ENCODE results near the gene GOLGB1.
"Not testable (repeated sequence)": the region's sequence is repeated elsewhere in the genome, so short reads cannot be mapped to it uniquely, and the experiment has no call there.

GOLGB1 gene, protein sequence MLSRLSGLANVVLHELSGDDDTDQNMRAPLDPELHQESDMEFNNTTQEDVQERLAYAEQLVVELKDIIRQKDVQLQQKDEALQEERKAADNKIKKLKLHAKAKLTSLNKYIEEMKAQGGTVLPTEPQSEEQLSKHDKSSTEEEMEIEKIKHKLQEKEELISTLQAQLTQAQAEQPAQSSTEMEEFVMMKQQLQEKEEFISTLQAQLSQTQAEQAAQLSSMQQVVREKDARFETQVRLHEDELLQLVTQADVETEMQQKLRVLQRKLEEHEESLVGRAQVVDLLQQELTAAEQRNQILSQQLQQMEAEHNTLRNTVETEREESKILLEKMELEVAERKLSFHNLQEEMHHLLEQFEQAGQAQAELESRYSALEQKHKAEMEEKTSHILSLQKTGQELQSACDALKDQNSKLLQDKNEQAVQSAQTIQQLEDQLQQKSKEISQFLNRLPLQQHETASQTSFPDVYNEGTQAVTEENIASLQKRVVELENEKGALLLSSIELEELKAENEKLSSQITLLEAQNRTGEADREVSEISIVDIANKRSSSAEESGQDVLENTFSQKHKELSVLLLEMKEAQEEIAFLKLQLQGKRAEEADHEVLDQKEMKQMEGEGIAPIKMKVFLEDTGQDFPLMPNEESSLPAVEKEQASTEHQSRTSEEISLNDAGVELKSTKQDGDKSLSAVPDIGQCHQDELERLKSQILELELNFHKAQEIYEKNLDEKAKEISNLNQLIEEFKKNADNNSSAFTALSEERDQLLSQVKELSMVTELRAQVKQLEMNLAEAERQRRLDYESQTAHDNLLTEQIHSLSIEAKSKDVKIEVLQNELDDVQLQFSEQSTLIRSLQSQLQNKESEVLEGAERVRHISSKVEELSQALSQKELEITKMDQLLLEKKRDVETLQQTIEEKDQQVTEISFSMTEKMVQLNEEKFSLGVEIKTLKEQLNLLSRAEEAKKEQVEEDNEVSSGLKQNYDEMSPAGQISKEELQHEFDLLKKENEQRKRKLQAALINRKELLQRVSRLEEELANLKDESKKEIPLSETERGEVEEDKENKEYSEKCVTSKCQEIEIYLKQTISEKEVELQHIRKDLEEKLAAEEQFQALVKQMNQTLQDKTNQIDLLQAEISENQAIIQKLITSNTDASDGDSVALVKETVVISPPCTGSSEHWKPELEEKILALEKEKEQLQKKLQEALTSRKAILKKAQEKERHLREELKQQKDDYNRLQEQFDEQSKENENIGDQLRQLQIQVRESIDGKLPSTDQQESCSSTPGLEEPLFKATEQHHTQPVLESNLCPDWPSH (N-terminal part only)

DNA sequence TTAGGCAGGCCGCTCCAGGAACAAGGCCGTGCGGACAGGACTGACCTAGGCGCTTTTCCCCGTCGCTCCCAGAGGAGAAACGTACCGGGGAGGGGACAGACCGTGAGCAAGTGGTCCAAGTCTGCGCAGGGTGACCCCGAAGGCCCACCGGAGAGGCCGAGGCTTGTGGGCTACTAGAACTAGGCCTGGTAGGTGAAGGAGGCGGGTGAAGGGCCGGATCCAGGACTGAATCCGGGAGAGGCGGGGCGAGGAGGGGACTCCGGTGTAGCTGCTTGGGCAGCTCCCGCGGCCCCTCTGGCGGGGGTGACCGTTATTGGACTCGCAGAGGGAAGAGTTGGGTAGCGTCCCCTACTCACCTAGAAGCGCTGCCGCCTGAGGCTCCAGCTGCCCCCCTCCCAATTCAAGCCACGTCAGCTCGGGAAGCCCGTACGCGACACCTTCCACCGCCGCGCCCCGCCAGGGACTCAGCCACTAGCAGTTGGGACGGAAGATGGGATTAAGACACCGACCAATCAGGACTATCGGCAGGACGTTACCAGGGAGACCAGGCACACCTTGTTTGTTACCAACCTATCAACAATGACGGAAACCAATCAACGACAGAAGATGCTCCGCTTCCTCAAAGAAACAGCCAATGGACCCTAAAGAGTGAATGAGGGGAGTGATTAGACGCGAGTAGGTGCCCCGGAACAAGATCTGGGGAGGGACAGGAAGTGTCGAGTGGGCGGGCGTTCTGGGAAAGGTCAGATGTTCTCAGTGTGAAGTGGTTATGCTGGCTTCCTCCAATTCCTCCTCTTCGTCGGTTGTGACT is at the start of gene GOLGB1:
Gene GOLGB1 (minus strand): TSS at position 466 of the 811 bp plus-strand sequence. CDS start 18,770 bp downstream, outside the sequence.
- in situ Hi-C loops (cut with MboI; ENCODE audit: low sequenced_read_pairs): no loop called here

DNA sequence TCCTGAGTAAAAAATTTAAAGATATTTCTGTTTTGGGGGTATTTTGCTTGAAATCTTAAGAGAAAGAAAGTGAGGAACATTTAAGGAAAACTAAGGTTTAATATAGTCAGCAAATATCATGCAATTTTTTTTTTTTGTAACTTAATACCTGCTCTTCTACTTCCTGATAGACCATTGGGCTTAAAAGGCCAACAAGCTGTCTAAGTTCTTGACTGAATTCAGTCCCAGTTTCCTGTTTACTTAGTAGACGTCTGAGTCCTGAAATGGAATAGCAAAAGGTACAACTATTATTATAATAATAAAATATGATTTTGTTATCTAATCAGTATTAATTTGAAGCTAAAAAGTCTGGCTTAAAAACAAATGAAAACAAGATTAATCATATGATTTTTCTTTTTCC is 47.4 kb upstream of the GOLGB1 start:
- in situ Hi-C loops (cut with MboI; ENCODE audit: low sequenced_read_pairs): no loop called here

DNA sequence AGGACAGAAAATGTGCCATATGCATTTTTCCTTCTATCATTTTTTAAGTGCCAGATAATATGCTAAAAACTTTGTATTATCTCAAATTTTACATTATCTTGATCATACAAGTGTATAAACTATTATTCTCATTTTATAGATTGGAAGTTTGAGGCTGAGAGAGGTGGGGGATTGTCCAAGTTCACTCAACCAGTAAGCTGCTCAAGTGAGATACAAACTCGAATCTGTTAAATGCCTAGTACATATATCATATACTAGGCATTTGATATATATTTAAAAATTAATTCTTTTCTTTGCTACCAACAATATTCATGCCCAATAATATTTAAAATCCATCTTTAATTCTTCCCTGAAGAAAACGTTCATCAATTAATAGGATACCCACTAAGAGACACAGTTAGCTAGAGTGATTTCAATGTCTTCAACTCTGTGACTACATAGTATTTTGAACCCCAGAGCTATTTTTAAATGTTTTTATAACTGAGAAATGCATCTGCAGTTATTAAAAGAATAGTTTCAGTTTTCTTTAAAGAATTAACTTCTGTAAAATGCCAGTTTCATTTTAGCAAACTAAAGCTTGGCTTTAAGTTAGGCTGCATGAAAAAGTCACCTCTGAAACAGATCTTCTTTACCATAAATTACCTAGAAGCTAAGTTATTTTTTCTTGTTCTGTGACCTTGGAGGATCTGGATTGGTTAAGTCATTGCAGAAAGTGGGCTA is 44.9 kb upstream of the GOLGB1 start:
- in situ Hi-C loops (cut with MboI; ENCODE audit: low sequenced_read_pairs): no loop called here

DNA sequence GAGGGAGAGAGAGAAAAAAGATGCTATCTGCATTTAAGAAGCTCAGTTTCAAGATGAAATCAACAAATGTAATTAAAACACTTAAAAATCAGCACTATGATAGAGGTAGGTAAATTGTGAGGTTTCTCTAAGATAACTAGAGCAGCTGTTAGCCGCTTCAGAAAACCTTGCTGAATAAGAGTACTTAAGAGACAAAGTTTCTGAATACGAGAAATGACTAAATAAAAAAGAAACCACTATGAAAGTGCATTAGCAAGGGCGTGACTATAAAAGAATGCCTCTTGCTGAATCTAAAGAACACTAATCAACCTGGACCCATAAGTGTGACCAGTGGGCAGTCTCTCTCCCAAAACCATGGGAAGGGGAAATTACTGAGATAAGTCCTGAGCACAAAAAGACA is 43.5 kb upstream of the GOLGB1 start:
- in situ Hi-C loops (cut with MboI; ENCODE audit: low sequenced_read_pairs): no loop called here

DNA sequence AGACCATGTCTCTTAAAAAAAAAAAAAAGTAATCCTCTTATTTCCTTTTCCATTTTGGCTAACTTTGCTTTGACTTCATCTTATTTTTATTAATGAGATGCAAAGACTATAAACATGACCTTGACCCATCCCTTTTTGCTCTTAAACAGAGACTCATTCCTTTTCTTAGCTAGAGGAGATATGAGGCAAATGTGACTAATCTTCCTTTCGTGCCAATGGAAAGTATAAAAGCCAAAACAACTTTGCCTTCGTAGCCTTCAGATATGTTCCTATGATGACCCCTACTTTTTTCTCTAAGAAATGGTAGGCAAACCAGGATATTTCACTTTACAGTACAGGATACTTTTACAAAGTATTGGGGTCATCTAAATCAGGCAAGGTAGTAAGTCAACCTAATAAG is 36.9 kb upstream of the GOLGB1 start:
- in situ Hi-C loops (cut with MboI; ENCODE audit: low sequenced_read_pairs): no loop called here

DNA sequence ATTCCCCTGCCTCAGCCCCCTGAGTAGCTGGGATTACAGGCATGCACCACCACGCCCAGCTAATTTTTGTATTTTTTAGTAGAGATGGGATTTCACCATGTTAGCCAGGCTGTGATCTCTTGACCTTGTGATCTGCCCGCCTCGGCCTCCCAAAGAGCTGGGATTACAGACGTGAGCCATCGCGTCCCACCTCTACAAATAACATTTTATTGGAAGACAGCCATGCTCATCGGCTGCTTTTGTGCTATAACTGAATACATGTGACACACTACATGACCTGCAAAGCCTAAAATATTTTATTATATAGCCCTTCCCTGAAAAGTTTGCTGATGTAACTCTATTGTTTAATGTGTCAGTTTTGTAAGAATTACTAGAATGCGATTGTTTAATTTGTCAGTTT is 33.2 kb upstream of the GOLGB1 start:
- in situ Hi-C loops (cut with MboI; ENCODE audit: low sequenced_read_pairs): not testable (repeated sequence)

DNA sequence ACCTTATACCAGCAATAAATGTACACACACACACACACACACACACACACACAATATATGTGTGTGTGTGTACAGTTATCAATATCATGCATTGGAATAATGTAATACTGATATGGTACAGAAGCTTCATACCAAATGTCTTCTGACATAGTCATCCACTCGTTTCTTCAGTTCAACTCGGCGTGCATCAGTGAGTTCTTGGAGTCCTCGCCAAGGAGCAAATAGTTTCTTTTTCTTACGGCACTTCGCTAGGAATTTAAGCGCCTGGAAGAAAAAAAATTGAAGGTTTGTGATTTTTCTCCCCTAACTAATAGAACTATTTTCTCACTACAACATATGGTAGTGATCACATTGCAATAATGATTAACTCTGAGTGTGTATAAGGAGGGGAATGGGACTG is 32.1 kb upstream of the GOLGB1 start:
- in situ Hi-C loops (cut with MboI; ENCODE audit: low sequenced_read_pairs): no loop called here

DNA sequence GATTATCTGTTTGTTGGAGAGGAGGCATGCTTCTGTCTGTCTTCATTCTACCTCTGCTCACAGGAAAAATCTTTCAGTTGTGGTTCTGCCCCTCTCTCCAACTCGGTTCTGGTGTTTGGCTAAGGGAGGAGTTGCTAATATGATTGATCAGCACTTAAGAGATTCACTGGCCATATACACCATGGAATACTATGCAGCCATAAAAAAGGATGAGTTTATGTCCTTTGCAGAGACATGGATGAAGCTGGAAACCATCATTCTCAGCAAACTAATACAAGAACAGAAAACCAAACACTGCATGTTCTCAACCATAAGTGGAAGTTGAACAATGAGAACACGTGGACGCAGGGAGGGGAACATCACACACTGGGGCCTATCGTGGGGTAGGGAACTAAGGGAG is 25.6 kb upstream of the GOLGB1 start:
- in situ Hi-C loops (cut with MboI; ENCODE audit: low sequenced_read_pairs): not testable (repeated sequence)

DNA sequence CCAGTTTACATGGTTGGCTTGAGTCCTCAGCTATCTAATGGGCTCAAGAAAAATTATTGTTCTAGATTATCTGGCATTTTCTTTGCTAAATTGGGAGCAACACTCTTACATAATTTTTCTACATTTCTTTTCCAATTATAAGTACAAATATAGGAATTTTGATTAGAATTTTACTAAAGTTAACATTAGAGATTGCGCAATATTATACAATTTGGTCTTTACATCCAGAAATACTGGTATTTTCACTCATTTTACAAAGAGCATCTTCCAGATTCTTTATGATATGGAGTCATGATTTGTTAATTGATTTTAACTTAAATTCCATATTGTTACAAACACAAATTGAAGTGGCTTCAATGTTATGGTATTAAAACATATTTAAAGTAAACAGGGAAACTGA is 19.7 kb upstream of the GOLGB1 start:
- in situ Hi-C loops (cut with MboI; ENCODE audit: low sequenced_read_pairs): no loop called here

DNA sequence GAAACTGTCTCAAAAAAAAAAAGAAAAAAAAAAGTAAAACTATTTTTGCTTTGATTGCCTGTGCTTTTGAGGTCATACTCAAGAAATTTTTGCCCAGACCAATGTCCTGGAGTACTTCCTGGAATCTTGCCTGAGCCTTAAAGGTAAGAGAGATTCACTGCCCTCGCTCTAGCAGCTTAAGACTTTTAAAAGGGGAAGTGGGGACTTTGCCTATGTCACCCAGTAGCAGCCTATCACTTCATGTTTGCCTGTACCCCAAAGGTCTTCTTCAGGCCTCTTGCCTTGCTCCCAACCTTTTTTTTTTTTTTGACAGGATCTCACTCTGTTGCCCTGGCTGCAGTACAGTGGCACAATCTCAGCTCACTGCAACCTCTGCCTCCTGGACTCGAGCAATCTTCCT is 18.9 kb upstream of the GOLGB1 start:
- in situ Hi-C loops (cut with MboI; ENCODE audit: low sequenced_read_pairs): no loop called here

DNA sequence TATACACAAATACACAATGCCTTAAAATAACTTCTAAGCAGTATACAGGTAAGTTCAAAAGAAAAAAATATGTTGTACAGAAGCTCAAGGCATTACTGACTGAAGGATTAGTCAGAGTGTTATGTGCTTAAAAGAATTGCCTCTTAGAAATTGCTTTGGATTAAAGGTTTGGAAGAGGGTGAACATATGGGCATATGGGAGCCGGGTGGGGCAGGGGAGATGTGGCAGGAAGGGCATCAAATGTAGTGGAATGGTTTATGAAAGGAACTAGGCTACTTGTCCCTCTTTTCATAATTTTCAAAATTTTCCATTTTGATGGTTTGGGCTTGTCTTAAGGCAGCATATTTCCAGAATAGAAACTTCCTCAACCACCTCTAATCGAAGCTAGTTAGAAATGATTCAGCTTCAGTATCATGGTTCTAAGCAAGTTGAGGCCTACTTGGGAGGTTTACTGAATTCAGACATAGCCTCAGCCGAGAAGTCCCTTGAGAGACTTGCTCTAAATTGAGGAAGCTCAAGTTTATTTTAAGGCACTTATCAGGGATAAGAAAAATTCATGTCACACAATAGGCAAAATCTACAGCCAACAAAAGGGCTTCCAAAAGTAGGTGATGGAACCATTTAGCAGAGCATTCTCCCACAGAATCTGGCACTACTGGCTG is 10.1 kb upstream of the GOLGB1 start:
- in situ Hi-C loops (cut with MboI; ENCODE audit: low sequenced_read_pairs): no loop called here

DNA sequence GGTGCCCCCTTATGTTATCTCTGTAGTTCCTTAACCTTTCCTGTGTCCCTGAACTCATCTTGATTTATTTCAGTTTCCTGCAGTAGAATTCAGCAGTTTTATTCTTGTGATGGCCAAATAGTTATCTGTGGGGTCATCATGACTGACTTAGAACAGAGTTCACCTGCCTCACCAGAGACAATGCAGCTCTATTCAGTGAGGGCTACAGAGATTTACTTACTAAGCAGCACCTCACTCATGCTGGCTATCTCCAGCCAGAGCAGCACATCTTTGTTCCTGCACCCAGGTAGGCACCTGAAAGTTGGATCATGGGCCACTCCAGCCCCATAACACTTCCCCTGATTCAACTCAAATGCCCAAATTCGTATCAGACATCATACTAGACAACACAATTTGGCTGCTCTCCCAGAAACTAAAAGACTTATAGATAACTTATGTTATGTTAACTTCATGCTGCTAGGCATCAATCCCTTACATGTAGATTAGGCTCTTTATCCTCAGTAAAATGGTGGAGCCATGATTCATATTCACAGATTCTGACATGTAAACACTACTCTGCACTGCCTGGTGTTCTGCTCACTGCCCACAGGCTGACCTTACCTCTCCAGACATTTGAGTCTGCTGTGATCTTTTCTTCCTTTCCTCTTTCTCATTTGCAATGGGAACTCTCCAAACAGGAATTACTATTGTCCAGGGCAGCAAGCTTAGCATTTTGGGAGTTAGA is 9.3 kb upstream of the GOLGB1 start:
- in situ Hi-C loops (cut with MboI; ENCODE audit: low sequenced_read_pairs): no loop called here

DNA sequence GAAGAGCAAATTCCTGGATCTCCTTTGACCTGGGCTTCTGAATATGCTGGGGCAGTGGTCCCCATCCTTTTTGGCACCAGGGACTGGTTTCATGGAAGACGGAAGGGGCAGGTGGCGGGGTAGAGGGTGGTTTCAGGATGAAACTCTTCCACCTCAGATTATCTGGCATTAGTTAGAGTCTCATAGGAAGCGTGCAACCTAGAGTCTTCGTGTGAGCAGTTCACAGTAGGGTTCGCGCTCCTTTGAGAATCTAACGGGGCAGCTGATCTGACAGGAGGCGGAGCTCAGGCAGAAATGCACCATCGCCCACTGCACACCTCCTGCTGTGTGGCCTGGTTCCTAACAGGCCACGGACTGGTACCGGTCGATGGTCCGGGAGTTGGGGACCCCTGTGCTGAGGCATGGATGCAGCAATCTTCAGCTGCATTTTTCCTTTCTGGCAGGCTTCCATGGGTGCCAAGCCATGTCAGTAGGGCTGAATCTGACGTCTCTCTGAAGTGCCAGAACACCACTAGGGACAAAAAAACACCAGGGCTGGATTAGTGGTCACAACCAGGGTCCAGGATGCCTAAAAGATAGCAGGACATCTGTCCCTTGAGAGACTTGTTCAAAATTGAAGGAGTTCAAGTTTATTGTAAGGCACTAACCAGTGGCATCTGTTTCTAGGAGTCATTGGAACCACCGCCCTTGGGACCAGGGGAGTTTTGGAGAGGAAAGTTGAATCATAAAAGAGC is 8.4 kb upstream of the GOLGB1 start:
- in situ Hi-C loops (cut with MboI; ENCODE audit: low sequenced_read_pairs): no loop called here

DNA sequence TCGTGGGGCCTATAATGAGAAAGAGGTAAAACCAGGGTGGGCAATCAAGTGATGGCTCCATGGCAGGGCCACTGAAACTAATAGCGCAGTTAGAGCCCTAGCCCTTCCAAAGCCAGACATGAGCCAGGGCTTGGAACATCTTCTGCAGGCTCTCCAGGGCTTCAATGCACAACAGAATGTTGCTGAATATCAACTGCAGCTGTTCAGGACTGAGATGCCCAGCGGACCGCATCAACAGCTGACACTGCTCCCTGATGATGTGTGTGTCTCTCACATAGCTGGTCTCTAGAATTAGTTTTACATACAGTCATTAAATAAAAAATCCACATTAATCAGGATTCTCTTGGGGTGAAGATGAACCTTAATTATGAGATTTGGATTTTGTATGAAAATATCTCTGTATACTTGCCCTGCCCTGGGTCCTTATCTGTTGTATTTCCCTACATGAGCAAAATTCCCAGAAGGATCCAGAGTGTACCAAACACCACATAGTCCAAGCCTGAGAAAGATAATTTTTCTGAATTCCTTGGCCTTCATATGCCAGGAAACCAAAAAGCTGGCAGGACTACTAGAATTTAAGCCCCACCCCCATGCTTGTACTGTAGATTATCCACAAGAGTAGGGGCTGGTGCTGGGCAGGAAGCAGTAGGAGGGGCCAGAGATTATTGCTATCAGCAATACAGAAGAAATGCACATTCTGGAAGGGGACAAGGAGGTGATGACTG is 7.7 kb upstream of the GOLGB1 start:
- in situ Hi-C loops (cut with MboI; ENCODE audit: low sequenced_read_pairs): no loop called here

DNA sequence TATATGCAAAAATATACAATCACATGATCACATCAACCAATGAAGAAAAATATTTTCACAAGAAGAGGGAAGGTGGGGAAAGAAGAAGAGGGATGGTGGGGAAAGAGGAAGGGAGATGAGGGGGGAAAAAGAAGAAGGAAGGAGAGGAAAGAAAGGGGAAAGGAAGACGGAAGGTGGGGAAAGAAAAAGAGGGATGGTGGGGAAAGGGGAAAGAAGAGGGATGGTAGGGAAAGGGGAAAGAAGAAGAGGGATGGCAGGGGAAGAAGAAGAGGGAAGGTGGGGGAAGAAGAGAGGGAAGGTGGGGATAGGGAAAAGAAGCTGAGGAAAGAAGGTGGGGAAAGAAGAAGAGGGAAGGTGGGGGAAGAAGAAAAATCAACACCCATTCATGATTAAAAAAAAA is 3.2 kb upstream of the GOLGB1 start:
- in situ Hi-C loops (cut with MboI; ENCODE audit: low sequenced_read_pairs): no loop called here

DNA sequence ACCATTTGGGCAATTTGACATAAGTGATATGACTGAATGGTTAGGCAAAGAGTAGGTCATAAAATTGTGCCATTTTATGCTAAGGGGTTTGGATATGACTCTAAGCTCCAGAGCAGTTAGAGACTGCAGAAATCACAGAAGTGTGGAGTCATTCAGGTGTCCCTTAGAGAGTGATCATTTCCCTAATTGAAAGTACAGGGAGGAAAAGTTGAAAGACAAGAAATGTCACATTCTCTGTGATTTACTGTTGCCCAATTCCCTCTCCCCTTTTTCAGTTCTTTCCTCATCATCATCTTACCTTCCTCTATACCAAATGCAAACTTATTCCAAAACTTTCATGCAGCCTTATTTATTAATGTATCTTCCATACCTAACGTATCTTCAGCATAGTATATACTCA is 2.7 kb upstream of the GOLGB1 start:
- in situ Hi-C loops (cut with MboI; ENCODE audit: low sequenced_read_pairs): no loop called here

DNA sequence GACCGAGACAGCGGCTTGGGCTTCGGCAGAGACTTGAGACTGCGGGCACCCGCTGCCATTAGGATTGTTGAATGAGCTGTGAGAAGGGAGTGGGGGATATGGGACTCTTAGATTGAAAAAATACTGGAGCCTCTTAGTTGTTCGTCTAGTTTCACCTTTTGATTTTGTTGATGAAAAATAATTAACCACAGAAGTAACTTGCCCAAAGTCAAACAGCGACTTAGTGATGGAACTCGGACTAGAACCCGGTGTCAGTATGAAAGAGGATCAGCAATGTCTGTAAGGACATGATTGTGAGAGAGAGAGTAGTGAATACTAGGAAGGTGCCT is 510 bp upstream of the GOLGB1 start:
- in situ Hi-C loops (cut with MboI; ENCODE audit: low sequenced_read_pairs): no loop called here

All from HL-60/S4 treated with retinoic acid at 250 ng/mL for 4 days and 3 days (cell line).